Hepatocyte (in vitro differentiated cells): ENCODE data around the gene PKP1. TPM values are rescaled to one million over a fixed set of nuclear protein-coding genes. Genes with fewer than 3 reads are reported as not detected.
A peak's percentile ranks its signal among the peaks of the same experiment; 100 is the strongest.

ENCODE experiments used
- DNase-seq: peaks from one replicate; pipeline ENCODE4 v3.0.0-alpha.2; 2016; ENCODE audit warnings: low spot score
- H2AFZ ChIP-seq: fragments of 200-600 bp; sonication (generic); 2 replicates; pipeline ENCODE4 v1.6.0; 2016; ENCODE audit warnings: antibody characterized with exemption, mild to moderate bottlenecking
- H3K27ac ChIP-seq: fragments of 200-600 bp; sonication (generic); 2 replicates; pipeline ENCODE4 v1.5.1; 2016; ENCODE audit warnings: mild to moderate bottlenecking
- H3K27me3 ChIP-seq: fragments of 200-600 bp; sonication (generic); 2 replicates; pipeline ENCODE4 v1.6.1; 2016
- H3K36me3 ChIP-seq: fragments of 200-600 bp; sonication (generic); replicated peaks from 2 replicates; pipeline ENCODE4 v1.5.1; 2016; ENCODE audit warnings: low read depth; ENCODE audit not compliant: insufficient read depth
- H3K4me1 ChIP-seq: fragments of 200-600 bp; sonication (generic); 2 replicates; pipeline ENCODE4 v1.5.1; 2016; ENCODE audit warnings: mild to moderate bottlenecking, moderate library complexity; ENCODE audit not compliant: insufficient read depth
- H3K4me2 ChIP-seq: fragments of 200-600 bp; sonication (generic); 2 replicates; pipeline ENCODE4 v1.6.0; 2016
- H3K4me3 ChIP-seq: fragments of 200-600 bp; sonication (generic); 2 replicates; pipeline ENCODE4 v1.5.1; 2016; ENCODE audit warnings: mild to moderate bottlenecking
- H3K79me2 ChIP-seq: fragments of 200-600 bp; sonication (generic); 2 replicates; pipeline ENCODE4 v1.6.0; 2017; ENCODE audit warnings: mild to moderate bottlenecking
- H3K9me2 ChIP-seq: fragments of 200-600 bp; sonication (generic); replicated peaks from 2 replicates; pipeline ENCODE4 v1.6.0; 2017; ENCODE audit warnings: mild to moderate bottlenecking; ENCODE audit not compliant: insufficient read depth
- H3K9me3 ChIP-seq: fragments of 200-600 bp; sonication (generic); 2 replicates; pipeline ENCODE4 v1.5.1; 2016; ENCODE audit warnings: low read depth, mild to moderate bottlenecking
- H4K20me1 ChIP-seq: fragments of 200-600 bp; sonication (generic); 2 replicates; pipeline ENCODE4 v1.6.0; 2016; ENCODE audit warnings: mild to moderate bottlenecking; ENCODE audit not compliant: insufficient read depth, poor library complexity, severe bottlenecking
- EZH2 ChIP-seq: fragments of 200-600 bp; sonication (generic); IDR thresholded peaks from 2 replicates; pipeline ENCODE4 v1.6.1; 2016; ENCODE audit warnings: antibody characterized with exemption, mild to moderate bottlenecking, borderline replicate concordance
- EZH2phosphoT487 ChIP-seq: fragments of 200-600 bp; sonication (generic); IDR thresholded peaks from one replicate; pipeline ENCODE4 v1.6.1; 2018; ENCODE audit warnings: antibody characterized with exemption, mild to moderate bottlenecking, low read depth, moderate library complexity; ENCODE audit not compliant: unreplicated experiment, severe bottlenecking
- WGBS: methylation state at CpG from one replicate; pipeline ENCODE4 v1.1.6; 2016; ENCODE audit warnings: low lambda C conversion rate; ENCODE audit errors: missing lambda C conversion rate; 5-methylcytosine and 5-hydroxymethylcytosine counted together
- polyA plus RNA-seq: library from polyadenylated mRNA; unstranded; fragments of >200 nt; fragmentation: Nextera tagmentation; extraction: Ambion mirVana; gene quantifications from 2 replicates; pipeline ENCODE4 v1.2.1, GENCODE V29; 2016
- total RNA-seq: library from RNA; depleted of rRNA; stranded (reverse); fragments of >200 nt; gene quantifications from 2 replicates; pipeline ENCODE4 v1.2.3, GENCODE V29; 2014
- TF ChIP-seq, protein P1 (sequence below): fragments of 200-600 bp; sonication (generic); IDR thresholded peaks from 2 replicates; pipeline ENCODE4 v1.5.1; 2016; ENCODE audit warnings: antibody characterized with exemption, mild to moderate bottlenecking; ENCODE audit not compliant: poor library complexity

PKP1 gene
- total and polyA plus RNA-seq, 2 experiments from 2014 or later = 0.04 to 0.33 TPM

- H4K20me1 ChIP-seq = no peaks in the 10 kb centered on the region
- WGBS = 91% methylated on average over 4 of the region's 4 CpGs
- H2AFZ ChIP-seq = no peak overlapping the region
- no peak for TF ChIP-seq EZH2phosphoT487
- TF ChIP-seq, protein P1, sequence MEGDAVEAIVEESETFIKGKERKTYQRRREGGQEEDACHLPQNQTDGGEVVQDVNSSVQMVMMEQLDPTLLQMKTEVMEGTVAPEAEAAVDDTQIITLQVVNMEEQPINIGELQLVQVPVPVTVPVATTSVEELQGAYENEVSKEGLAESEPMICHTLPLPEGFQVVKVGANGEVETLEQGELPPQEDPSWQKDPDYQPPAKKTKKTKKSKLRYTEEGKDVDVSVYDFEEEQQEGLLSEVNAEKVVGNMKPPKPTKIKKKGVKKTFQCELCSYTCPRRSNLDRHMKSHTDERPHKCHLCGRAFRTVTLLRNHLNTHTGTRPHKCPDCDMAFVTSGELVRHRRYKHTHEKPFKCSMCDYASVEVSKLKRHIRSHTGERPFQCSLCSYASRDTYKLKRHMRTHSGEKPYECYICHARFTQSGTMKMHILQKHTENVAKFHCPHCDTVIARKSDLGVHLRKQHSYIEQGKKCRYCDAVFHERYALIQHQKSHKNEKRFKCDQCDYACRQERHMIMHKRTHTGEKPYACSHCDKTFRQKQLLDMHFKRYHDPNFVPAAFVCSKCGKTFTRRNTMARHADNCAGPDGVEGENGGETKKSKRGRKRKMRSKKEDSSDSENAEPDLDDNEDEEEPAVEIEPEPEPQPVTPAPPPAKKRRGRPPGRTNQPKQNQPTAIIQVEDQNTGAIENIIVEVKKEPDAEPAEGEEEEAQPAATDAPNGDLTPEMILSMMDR = no peak
- H3K27ac ChIP-seq = no peak overlapping the region
- H3K27me3 ChIP-seq = no peaks in the 10 kb centered on the region
- no peaks in the 10 kb centered on the region for H3K36me3 ChIP-seq
- DNase-seq = no peak
- no peak overlapping the region for H3K4me3 ChIP-seq
- peaks cover 10% of the 10 kb centered on the region for H3K4me1 ChIP-seq
- H3K9me3 ChIP-seq = no peaks in the 10 kb centered on the region
- no peaks in the 10 kb centered on the region for H3K79me2 ChIP-seq
- H3K4me2 ChIP-seq = no peak overlapping the region
- no peaks in the 10 kb centered on the region for H3K9me2 ChIP-seq
Measured at GRCh38 chr1:201296352-201296751, 13.0 kb downstream of the PKP1 start.

- no peak overlapping the region for H2AFZ ChIP-seq
- TF ChIP-seq EZH2phosphoT487 (no peak), EZH2 (no peak)
- TF ChIP-seq, protein P1 = no peak
- no peaks in the 10 kb centered on the region for H4K20me1 ChIP-seq
- peaks cover 17% of the 10 kb centered on the region for H3K4me1 ChIP-seq
- WGBS = 78% methylated on average over 7 of the region's 7 CpGs
- no peak overlapping the region for H3K4me3 ChIP-seq
- H3K79me2 ChIP-seq = no peaks in the 10 kb centered on the region
- no peaks in the 10 kb centered on the region for H3K9me3 ChIP-seq
- H3K27me3 ChIP-seq = no peaks in the 10 kb centered on the region
- no peaks in the 10 kb centered on the region for H3K36me3 ChIP-seq
- no peak overlapping the region for H3K4me2 ChIP-seq
- peak overlapping the region; percentile 60 for H3K27ac ChIP-seq
- H3K9me2 ChIP-seq = no peaks in the 10 kb centered on the region
- DNase-seq = peak; percentile 61
Measured at GRCh38 chr1:201298396-201299381, 15.4 kb downstream of the PKP1 start.

DNA sequence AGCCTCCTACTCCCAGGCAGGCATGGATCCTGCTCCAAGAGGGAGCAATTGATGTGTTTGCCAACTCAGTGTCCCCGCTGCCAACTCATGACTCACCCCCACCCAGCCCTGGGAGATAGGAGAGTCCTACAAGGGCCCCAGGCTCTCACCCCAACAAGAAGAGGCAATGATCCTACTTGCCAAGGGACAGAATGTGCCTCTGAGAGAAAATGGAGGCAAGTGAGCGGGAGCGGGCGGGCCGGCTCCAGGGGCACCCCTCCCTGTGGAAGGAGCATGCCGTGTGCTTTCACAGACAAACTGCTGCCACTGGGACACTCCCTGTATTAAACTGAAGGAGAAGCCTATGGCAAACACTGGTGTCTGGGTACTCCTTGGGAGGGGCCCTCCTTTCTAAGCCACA is 16.7 kb downstream of the PKP1 start:
- DNase-seq = no peak
- peaks cover 17% of the 10 kb centered on the region for H3K4me1 ChIP-seq
- H4K20me1 ChIP-seq = no peaks in the 10 kb centered on the region
- no peaks in the 10 kb centered on the region for H3K79me2 ChIP-seq
- 90% methylated on average over 6 of the region's 6 CpGs for WGBS
- no peaks in the 10 kb centered on the region for H3K27me3 ChIP-seq
- no peaks in the 10 kb centered on the region for H3K36me3 ChIP-seq
- TF ChIP-seq, protein P1 = no peak
- TF ChIP-seq EZH2phosphoT487 = no peak
- no peak for TF ChIP-seq EZH2
- H3K4me3 ChIP-seq = no peak overlapping the region
- H3K27ac ChIP-seq = peak overlapping the region; percentile 0
- H3K4me2 ChIP-seq = no peak overlapping the region
- no peak overlapping the region for H2AFZ ChIP-seq
- H3K9me2 ChIP-seq = no peaks in the 10 kb centered on the region
- H3K9me3 ChIP-seq = no peaks in the 10 kb centered on the region
